Measurements from ENCODE around the gene RUBCNL. TPM values are rescaled to one million over a fixed set of nuclear protein-coding genes. Genes with fewer than 3 reads are reported as not detected.

The RUBCNL gene
- polyA plus RNA-seq, 1 of the 3 experiments (the other 2 are of a cell fraction), result 0.07 TPM

DNA sequence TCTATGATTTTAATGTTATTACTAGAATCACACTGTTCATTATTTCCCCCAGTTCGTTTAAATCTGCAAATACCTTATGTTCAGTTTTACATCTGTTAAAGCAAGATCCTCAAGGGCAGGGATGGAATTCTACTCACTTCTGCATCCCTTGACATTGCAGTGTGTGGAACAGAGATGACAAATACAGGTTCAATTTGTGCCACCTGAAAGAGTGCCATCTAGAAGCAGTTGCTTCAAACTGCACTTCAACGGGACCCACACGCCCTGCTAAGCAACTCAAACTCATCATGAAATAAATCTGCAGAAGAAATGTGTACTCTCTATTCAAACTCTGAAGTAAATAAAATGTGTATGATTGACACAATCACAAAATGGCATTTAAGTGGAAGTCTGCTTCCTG, 44.5 kb downstream of the RUBCNL start:
- H3K9ac ChIP-seq, result no peak overlapping the region
- ChIA-PET CTCF (no interaction called here), POLR2A (no interaction called here)
- no peak overlapping the region for H2AFZ ChIP-seq (ENCODE audit: low read depth)
- H3K4me3 ChIP-seq (ENCODE audit: low read depth in 2 of 2, low read length in 1 of 2), result no peak overlapping the region
- no peaks in the 10 kb centered on the region for H4K20me1 ChIP-seq (ENCODE audit: insufficient read depth)
- no peak for DNase-seq
- no peak for TF ChIP-seq TAF1 (IDR thresholded peaks at IDR 0.05; ENCODE audit: borderline replicate concordance, low read depth, low read length)
- no peak overlapping the region for H3K27ac ChIP-seq (ENCODE audit: low read depth in 2 of 2, low read length in 1 of 2)
- H3F3A ChIP-seq (replicated peaks; ENCODE audit: insufficient read depth), result peaks cover 9% of the 10 kb centered on the region
- no peaks in the 10 kb centered on the region for H3K36me3 ChIP-seq (replicated peaks in 1 of 2; ENCODE audit: control insufficient read depth in 1 of 2, insufficient read depth in 2 of 2, low read length in 1 of 2)
- H3K4me2 ChIP-seq, result no peak overlapping the region
- no peaks in the 10 kb centered on the region for H3K9me2 ChIP-seq
- no peaks in the 10 kb centered on the region for H3K27me3 ChIP-seq (ENCODE audit: insufficient read depth)
- peaks cover 5 to 27% of the 10 kb centered on the region in 2 experiments; a peak in 2 of 4 replicates for H3K4me1 ChIP-seq (ENCODE audit: control insufficient read depth in 1 of 2, insufficient read depth in 2 of 2, low read depth in 1 of 2, low read length in 1 of 2)
- no peaks in the 10 kb centered on the region for H3K79me2 ChIP-seq (ENCODE audit: insufficient read depth)
- H3K9me3 ChIP-seq, result no peaks in the 10 kb centered on the region
- WGBS (ENCODE audit: low lambda C conversion rate), result 76% methylated on average over 3 of the region's 3 CpGs

GRCh38 chr13:46341112-46341711, 45.8 kb downstream of the RUBCNL start:
- Histone ChIP-seq H3K27me3 (ENCODE audit: insufficient read depth) (no peaks in the 10 kb centered on the region), H3F3A (replicated peaks; ENCODE audit: insufficient read depth) (peaks cover 9% of the 10 kb centered on the region), H3K9me3 (no peaks in the 10 kb centered on the region), H3K27ac (ENCODE audit: low read depth in 2 of 2, low read length in 1 of 2) (peak overlapping the region in 1 of 2 experiments; percentile 64; a peak in 2 of 4 replicates), H3K79me2 (ENCODE audit: insufficient read depth) (no peaks in the 10 kb centered on the region), H3K9me2 (no peaks in the 10 kb centered on the region), H3K4me1 (ENCODE audit: control insufficient read depth in 1 of 2, insufficient read depth in 2 of 2, low read depth in 1 of 2, low read length in 1 of 2) (peaks cover 5 to 27% of the 10 kb centered on the region in 2 experiments; a peak in 2 of 4 replicates), H3K36me3 (replicated peaks in 1 of 2; ENCODE audit: control insufficient read depth in 1 of 2, insufficient read depth in 2 of 2, low read length in 1 of 2) (no peaks in the 10 kb centered on the region), H4K20me1 (ENCODE audit: insufficient read depth) (no peaks in the 10 kb centered on the region), H3K4me3 (ENCODE audit: low read depth in 2 of 2, low read length in 1 of 2) (no peak overlapping the region), H3K9ac (peak overlapping the region; percentile 27; the same call in 1 of the 2 replicates), H3K4me2 (peak overlapping the region; percentile 12; the same call in 1 of the 2 replicates), H2AFZ (ENCODE audit: low read depth) (peak overlapping the region; percentile 36; the same call in 1 of the 2 replicates)
- POLR2A ChIA-PET, result no interaction called here
- no peak for DNase-seq
- 50% methylated on average over 1 of the region's 1 CpG for WGBS (ENCODE audit: low lambda C conversion rate)
- CTCF ChIA-PET, result no interaction called here
- TF ChIP-seq EP300 (IDR thresholded peaks at IDR 0.05; ENCODE audit: borderline replicate concordance in 1 of 2, low read depth in 1 of 2, low read length in 1 of 2) (peak in 1 of 2 experiments; percentile 21; a peak in 1 of 4 replicates), JUND (IDR thresholded peaks at IDR 0.05) (peak; percentile 14; the same call in 1 of the 2 replicates), RCOR1 (IDR thresholded peaks at IDR 0.05; ENCODE audit: low read length) (no peak), FOSL2 (IDR thresholded peaks at IDR 0.05; ENCODE audit: borderline replicate concordance, low read depth) (peak; percentile 31; the same call in 1 of the 2 replicates), POLR2AphosphoS5 (IDR thresholded peaks at IDR 0.05; ENCODE audit: low read depth, low read length) (no peak), MEF2A (IDR thresholded peaks at IDR 0.05; ENCODE audit: borderline replicate concordance, low read depth) (peak; percentile 34; the same call in 1 of the 2 replicates)
- TF ChIP-seq, protein P1, sequence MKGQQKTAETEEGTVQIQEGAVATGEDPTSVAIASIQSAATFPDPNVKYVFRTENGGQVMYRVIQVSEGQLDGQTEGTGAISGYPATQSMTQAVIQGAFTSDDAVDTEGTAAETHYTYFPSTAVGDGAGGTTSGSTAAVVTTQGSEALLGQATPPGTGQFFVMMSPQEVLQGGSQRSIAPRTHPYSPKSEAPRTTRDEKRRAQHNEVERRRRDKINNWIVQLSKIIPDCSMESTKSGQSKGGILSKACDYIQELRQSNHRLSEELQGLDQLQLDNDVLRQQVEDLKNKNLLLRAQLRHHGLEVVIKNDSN (IDR thresholded peaks at IDR 0.05; ENCODE audit: borderline replicate concordance, low read depth), result no peak
- TF ChIP-seq, protein P2, sequence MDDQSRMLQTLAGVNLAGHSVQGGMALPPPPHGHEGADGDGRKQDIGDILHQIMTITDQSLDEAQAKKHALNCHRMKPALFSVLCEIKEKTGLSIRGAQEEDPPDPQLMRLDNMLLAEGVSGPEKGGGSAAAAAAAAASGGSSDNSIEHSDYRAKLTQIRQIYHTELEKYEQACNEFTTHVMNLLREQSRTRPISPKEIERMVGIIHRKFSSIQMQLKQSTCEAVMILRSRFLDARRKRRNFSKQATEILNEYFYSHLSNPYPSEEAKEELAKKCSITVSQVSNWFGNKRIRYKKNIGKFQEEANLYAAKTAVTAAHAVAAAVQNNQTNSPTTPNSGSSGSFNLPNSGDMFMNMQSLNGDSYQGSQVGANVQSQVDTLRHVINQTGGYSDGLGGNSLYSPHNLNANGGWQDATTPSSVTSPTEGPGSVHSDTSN (IDR thresholded peaks at IDR 0.05), result peak; percentile 50; the same call in 1 of the 2 replicates
